ENCODE data around the gene RPGRIP1L.
"Not testable (repeated sequence)": the region's sequence is repeated elsewhere in the genome, so short reads cannot be mapped to it uniquely, and the experiment has no call there.

The RPGRIP1L gene

DNA sequence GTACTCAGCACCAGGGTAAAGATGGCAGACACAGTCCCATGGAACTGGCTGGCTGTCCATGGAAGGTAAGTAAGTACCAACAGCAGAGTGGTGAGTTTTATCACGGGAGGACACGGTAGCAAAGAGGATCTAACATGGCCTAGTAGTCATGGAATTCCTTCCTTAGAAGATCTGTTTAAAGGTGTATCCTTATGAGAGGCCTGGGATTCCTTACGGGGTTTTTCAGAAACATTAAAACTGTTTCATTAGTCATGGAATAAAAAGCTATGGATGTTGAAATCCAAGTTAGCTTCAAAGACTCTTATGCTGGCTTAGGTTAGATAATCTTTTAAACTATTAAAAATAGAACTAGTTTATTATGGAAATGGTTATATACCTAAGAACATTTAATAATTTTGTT lies 7.7 kb upstream of the RPGRIP1L start:
- DNase-seq: no peak

DNA sequence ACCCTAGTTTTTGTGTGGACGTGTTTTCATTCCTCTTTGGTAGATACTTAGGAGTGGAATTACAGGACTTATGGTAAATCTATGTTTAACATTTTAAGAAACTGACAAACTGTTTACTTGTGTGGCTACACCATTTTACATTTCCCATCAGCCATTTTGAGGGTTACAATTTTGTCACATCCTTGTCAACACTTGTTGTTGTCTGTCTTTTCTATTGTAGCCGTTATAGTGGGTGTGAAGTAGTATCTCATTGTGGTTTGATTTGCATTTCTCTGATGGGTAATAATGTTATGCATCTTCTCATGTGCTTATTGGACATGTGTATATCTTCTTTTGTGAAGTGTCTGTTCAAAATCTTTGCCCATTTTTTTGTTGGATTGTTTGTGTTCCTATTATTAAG lies 4.8 kb upstream of the RPGRIP1L start:
- no peak for DNase-seq

DNA sequence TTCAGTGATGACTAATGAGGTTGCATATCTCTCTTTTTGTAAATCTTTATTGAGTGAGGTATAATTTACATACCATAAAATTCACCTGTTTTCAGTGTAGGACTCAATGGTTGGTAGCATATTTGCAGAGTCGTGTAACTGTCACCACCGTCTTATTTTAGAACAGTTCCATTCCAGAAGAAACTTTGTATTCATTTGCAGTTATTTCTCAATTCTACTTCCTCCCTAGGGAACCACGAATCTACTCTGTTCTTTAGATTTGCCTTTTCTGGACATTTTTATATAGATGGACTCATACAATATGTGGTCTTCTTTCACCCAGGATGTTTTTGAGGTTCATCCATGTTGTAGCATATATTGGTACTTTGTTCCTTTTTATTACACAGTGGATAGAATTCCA lies 4.0 kb upstream of the RPGRIP1L start:
- DNase-seq: peak; percentile 38

DNA sequence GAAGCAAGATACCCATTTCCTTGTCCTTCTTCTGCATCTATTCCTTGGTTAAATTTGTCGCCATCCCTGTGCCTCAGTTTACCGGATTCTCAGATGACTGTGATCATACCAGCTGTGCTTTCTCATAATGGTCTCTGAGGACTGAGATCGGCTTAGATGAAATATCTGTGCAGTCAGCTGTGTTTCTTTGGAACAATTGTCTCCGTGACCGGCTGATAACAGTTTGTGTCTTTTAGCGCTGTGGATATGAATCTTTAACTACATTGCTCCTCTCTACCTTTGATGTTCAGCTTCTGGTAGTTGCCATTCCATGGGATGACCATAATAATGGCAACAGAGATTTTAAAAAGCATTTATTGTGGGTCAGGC lies 770 bp upstream of the RPGRIP1L start:
- DNase-seq: no peak

DNA sequence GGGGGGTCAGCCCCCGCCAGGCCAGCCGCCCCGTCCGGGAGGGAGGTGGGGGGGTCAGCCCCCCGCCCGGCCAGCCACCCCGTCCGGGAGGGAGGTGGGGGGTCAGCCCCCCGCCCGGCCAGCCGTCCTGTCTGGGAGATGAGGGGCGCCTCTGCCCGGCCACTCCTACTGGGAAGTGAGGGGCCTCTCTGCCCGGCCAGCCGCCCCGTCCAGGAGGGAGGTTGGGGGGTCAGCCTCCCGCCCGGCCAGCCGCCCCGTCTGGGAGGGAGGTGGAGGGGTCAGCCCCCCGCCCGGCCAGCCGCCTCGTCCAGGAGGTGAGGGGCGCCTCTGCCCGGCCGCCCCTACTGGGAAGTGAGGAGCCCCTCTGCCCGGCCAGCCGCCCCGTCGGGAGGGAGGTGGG lies 5.4 kb downstream of the RPGRIP1L start:
- not testable (repeated sequence) for DNase-seq

DNA sequence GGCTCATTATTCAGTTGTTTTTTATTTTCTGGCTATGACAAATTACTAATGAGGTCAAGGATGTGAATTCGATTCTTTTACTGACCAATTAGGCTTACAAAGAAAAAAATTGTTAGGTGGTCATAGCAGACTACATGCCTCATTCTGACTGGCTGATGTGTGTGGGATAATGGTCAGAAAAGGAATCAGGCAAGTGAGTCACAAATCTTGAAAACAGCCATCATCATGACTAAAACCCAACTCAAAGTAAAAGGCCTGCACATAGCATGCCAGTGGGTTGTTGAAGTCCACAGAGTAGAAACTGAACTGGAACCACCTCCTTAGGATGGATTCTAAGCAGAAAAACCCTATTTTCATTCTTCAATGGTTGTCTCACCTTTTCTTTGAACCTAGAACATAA lies 8.6 kb downstream of the RPGRIP1L start:
- no peak for DNase-seq

DNA sequence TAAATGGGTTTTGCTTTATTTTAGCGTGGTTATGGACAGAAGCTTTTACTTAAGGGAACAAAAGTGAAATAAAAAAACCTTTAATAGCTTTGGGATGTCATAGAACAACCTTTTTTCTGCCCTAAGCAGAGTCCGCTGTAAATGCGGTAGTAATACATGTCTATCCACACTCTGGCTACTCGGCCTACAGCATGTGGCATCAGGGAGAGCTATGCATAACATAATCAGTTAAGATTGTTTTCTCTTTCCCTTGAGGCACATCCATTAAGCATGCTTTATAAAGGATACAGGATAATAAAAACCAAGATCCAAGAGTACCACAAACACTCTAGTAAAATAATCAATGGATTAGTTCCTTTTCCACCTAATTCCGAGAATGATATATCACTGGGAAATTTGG lies 10.3 kb downstream of the RPGRIP1L start:
- DNase-seq: no peak

DNA sequence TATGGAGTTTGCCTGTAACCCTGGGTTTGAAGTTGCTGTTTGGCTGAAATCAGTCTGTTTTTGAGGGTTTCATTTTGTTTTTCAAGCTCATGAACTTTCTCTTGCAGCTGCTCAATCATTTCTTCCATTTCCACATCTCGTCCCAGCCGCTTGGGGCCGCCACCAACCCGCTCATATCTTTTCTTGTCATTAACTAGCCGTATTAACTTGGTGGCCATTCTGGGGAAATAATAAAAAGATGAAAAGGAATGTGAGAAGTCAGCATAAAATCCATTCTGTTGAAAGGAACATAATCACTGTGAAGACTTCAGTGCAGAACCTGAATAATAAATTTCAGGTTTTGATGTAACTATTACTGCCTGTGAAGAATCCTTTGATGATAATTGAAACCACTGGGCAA lies 11.5 kb downstream of the RPGRIP1L start:
- no peak for DNase-seq

DNA sequence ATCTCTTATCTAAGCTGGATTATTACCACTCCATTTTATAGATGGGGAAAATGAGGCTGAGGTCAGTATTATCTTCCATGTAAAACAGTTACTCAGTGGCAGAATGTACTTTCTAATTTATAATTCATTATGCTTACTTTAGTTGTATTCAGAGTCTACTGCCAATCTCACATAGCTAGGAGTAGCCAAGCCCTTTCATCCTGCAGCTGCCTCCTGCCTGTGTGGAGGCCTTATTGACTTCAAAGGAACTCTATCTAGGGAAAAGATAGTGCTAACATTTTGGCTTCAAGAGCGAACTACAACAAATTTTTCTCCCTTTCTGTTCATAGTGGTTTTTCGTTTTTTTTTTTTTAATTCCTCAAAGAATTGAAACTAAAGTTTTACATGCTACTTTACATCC lies 12.9 kb downstream of the RPGRIP1L start:
- no peak for DNase-seq

DNA sequence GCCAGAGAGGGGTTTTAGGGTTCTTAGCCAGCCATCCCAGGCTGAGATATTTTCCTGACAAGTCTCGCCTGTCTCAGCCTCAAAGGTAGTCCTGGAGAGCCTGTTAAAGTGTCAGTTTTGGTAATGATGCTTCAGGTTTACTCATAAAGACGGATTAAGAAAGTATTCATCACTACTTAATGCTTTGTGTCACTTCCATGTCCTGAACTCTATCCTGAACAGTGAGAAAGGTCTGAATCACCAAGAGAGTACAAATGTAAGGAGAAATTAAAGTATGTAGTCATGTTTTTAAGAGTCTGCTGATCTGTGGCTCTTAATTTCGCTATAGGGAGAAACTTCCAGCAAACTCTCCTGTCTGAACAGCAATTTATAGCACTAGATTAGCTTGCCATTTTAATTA lies 14.0 kb downstream of the RPGRIP1L start:
- no peak for DNase-seq

DNA sequence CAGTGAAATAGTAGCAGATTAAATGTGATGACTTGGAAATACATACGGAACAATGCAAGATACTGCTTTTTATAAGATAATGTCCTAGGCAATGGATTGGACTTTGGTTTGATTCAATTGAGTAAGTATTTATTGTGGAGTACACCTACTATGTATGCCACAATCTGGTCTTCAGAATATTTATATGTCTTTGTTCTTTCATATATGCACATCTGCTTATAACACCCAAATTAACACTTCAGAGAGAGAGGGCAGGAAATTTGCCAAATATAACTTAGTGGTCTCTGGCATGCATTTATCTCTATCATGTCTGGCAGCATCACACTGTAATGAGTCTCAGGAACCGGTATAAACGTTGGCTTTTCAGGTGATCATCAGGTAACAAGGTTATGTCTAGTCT lies 16.9 kb downstream of the RPGRIP1L start:
- DNase-seq: no peak

DNA sequence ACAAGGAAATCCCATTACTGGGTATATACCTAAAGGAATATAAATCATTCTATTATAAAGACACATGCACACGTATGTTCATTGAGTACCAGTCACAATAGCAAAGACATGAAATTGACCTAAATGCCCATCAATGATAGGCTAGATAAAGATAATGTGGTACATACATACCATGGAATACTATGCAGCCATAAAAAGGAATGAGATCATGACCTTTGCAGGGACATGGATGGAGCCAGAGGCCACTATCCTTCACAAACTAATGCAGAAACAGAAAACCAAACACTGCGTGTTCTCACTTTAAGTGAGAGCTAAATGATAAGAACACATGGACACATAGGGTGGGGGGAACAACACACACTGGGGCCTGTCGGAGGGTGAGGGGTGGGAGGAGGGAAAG lies 18.3 kb downstream of the RPGRIP1L start:
- not testable (repeated sequence) for DNase-seq

DNA sequence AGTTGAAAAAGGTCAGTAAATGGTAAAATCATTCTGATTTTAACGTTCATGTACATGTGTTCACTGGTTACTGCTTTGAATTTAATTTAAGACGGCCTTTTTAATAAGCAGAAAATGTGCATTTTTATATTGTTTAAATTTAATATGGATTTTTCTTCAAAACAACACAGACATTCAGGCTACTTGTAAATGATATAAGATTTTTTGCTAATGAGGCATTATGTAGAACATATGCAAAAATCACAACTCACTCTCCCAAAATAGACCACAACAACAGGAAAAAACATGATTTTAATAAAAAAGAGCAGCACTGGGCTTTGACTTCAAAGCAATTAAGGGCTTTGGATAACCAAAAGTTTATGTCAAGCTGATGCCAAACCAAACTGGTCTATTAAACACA lies 22.3 kb downstream of the RPGRIP1L start:
- no peak for DNase-seq

DNA sequence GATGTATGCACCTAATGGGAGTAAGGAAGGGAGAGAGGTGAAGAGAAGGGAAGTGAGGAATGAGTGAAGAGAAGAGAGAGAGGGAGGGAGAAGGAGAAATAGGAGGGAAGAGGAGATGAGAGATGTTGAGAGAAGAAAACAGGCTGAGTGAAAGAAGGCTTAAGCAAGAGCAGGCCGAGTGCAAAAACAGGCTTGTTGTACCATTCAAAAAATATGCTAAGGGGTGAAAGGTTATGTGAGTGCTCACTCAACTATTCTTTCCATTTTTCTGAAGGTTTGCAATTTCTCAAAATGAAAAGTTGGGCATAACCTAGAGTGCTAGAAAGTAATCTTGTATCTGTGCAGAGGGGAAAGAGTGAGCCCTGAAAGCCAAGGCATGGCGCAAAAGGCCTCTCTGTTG lies 22.9 kb downstream of the RPGRIP1L start:
- no peak for DNase-seq

DNA sequence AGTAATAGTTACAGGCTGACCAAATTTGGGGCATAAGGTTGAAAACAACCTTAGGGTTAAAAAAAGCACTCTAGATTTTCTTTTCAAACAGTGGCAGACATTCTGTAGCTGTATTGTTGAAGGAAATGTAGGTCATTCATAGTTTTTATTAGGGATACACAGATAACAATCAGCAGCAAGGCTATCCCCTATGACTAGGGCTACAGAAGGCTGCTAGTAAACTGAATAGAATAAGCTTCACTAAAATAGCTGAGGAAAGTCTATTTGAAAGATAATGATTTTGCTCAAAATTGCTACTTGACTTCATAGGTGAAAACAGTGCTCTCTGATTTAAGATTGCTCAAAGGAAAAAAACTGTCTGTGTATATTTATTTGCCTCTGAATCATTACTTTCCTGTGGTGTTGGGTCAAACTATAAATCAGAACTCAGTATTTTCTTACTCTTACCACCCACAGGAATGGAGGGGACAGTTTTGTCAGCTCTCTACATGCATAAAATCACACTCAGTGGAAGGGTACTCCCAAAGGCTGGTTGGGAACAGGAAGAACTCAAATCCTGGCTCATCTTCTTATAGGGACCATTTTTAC lies 24.8 kb downstream of the RPGRIP1L start:
- no peak for DNase-seq

DNA sequence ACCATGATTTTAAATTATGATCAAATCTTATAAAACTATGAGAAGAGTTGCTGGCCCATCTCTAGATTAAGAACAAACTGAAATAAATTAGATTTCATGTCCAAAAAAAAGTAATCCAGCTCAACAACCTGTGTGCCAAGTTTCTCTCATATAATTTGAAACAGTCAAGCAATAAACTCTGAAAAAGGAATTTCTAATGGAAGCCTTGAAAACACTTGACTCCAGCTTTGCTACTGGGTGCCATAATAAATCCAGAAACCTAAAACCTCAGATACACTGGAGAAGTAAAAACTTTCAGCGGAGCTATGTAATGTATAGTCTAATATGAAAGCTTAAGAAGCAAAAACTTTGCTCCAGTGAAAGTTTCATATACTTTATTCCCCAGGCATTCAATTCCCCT lies 25.5 kb downstream of the RPGRIP1L start:
- no peak for DNase-seq

DNA sequence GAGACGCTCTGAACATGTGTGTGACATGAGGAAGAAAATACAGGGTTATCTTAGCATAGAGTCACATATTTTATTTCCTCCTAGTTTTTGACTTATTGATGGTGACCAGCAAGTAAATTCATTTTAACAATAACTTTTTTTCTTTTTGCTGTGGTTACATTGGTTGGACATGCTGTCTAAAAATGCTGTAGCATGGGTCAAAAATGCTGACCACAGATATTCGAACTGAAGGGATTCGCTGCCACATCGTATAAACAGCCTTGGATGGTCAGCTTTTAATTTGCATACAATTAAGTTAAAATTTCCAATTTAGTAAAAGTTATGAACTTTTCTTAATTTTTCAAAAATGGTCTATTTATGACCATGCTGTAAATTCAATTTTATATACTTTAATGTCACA lies 30.5 kb downstream of the RPGRIP1L start:
- no peak for DNase-seq

DNA sequence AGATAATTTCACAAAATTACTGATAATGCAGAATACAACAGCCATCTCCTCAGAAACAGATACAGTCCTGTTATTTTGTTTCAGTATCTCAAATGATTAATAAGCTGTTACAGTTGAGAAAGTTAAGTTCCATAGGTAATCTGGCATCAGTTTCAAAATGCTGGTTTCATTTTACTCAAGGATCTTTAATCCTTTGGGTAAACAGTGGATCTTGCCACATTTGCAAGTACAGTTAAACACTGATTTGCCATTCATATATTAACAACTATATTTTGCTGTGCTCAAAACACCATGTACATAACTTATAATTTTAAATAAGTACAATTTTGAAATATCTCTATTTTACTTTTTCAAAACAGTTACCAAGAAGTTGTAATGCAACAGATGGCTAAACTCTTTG lies 31.2 kb downstream of the RPGRIP1L start:
- DNase-seq: peak; percentile 14

DNA sequence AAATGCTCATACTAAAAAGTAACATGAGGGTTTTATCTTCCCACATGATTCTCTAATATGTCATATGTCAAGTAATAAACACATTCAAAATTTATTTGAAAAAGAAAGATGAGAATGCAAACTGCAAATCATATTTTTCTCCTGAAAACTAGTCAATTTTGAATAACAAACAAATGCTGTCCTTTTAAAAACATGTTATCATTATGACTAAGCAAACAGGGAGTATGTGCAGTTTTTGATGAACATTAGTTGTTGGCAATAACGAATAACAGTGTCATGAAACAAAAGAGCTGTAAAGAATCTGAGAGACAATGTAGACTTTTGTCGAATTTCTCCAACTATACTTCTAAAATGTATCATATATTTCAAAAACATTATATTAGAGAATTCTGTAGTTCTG lies 34.8 kb downstream of the RPGRIP1L start:
- no peak for DNase-seq

DNA sequence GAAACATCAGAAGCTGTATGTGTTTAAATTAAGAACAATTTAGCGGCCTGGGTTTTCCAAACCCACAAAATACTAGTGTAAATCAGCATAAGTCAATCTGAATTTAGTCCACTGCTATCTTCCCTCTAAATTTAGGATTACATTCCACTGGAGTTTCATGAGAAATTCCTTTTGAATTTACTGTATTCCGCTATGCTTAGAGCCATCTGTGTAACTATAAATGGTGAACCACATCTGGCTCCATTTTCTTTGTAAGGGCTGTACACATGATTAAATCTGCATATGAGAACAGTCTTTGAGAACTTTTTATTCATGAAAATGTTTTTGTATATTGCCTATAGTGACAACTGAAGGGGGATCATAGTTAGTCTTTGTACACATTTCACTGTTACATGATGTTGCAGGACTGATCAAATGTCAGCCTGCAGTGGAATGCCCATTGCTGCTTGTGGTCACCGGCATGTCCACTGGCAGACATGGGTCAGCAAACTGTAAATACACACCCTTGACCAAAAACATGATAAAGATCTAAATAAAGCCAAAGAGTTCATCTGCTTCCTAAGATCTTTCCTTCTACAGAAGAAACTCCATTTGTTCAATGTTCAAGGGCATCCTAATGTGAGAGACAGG lies 36.8 kb downstream of the RPGRIP1L start:
- DNase-seq: no peak

DNA sequence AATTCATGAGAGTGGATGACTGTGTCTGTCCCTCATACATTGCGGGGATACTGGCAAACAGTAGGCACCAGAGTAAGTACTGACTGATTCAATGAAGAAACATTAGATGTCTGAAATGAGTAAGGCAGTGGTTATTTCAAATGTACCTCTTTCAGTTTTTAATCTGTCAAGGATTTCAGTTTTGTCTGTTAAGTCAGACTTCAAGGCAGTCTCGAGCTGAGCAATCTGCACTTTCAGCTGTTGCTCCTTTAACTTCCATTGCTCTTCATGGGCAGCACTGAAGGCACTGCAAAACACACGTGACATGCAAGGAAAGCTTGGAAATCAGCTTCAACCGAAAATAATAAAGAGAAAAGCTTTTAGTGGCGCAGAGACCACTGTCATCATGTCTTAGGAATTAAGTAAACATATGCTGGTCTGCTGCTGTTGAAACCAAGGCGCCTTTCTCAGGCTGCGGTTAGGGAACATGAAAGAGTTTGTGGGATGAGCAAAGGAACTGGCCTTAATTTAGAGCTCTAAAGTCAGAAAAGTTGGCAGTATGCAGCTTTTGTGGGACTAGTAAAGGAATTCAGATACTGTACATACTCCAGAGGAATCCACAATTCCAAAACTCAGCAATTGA lies 38.8 kb downstream of the RPGRIP1L start:
- no peak for DNase-seq

DNA sequence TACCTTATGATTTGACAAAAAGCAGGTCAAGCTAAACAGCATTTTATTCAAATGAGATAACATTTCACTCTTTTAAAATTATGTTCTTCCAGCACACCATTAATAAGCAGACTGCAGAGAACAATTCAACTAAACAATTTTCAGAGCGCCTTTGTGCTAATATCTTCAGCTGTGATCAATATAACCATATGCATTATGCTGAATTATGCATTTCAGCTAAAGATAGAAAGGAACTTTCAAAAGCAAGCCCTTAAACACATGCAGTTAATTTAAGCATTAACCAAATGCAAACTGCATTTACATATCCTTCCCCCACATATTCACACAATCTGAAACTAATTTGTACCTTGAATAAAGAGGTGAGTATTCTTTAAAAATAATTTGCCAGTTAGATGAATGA lies 41.6 kb downstream of the RPGRIP1L start:
- DNase-seq: no peak

DNA sequence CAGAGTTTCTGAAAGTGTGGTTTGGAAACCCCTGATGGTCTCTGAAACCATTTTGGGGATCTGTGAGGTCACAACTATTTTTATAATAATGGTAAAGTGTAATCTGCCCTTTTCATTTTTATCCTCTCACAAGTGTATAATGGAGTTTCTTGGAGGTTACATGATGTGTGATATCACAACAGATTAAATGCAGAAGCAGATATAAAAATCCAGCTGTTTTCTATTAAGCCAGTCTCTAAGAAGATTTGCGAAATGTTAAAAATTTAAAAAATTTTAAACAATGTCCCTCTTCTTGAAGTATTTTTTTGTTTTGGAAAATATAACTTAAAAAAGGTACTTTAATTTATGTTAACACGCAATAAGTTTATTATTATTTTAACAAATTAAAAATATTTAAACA lies 48.7 kb downstream of the RPGRIP1L start:
- DNase-seq: no peak

DNA sequence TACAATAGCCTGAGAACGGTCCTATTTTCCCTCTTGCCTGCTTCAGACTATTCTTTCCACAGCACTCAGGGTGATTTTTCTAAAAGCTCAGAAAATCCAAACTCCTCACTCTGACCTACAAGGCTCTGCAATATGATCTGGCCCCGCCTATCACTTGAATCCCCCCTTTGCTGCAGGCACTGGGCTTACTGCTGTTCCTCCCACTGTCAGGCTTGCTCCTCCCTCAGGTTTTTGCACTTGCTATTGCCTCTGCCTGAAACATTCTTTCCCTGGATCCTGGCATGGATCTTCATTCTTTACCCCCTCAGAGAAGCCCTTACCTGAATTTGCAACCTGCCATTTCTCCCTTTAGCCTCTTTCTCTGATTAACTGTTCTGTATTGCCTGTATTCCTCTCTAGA lies 52.3 kb downstream of the RPGRIP1L start:
- no peak for DNase-seq

DNA sequence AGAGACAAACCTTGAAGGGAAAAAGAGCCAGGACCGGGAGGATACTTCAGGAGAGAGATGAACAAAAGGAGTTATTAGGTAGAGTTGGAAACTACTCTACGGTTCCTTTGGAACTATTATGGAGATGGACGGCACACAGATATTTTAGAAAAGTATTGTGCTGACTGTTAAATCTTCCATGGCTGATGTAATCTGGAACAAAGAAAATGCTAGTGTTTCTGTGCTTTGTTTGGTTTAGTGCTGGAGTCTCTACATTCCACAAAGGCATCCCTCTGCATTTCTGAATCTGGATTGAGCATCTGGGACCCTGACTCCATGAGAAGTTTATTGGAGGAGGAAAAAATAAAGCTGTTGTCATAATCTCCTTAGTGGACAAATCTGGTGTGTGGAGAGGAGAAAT lies 57.2 kb downstream of the RPGRIP1L start:
- DNase-seq: no peak
